IPS-NIHi7 (cell line): ENCODE measurements around the gene ARSI.

Source experiments
- DNase-seq: peaks from one replicate; pipeline ENCODE4 v3.0.0; 2012; ENCODE audit warnings: mixed read lengths; ENCODE audit errors: extremely low spot score

Gene ARSI

DNA sequence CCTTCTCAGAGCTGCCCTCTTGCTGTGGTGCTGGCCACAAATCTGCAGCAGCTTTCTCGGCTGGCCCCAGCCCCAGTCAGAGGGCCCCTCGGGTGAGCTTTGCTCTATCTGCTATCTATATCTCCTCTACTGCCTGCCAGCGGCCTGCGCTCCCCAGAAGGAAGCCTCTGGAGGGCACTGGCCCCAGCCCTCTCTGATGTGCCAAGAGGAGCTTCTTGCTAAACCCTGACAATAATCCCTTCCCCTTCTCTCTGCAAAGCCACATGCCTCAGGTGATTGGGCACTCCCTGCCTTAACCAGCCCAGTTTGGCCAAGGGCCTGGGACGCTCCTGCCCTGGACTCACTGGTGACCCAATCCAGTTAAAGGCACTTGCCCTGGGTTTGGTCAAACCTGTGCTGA is 55.9 kb downstream of the ARSI start:
- DNase-seq: no peak

DNA sequence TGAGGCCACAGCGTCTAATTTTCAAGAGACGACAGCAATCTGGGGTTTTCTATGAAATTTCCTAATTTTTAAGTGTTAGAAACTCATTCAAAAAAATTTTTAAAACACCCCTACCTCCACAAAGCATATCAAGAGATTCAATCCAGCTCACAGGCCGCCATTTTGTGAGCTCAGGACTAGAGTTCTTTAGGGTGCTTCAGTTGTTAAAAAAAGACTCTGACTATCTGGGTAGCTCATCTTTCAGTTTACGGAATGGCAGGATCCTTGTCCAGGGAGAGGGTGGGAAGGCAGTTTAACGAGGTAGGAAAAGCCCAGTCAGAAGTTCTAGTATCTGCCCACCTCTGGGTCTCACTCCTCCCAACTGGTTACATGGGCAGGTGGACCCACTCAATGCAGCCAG is 56.3 kb downstream of the ARSI start:
- DNase-seq: no peak
